Ovary (tissue), 9 donors: Measurements from ENCODE around the gene NOC3L. TPM values are rescaled to one million over a fixed set of nuclear protein-coding genes. Genes with fewer than 3 reads are reported as not detected.

Experiments
- DNase-seq, 5 donors: peaks; one replicate each; pipeline ENCODE4 v3.0.0-alpha.2; 2019 to 2020
- H3K27ac ChIP-seq, 2 donors: fragments of 200-600 bp; one replicate each; pipeline versions ENCODE4 v1.5.1 to v1.8.0; 2019 to 2022
- H3K27me3 ChIP-seq: fragments of 200-600 bp; one replicate; pipeline ENCODE4 v1.8.0; 2022
- H3K36me3 ChIP-seq: fragments of 200-600 bp; sonication (generic); one replicate; pipeline ENCODE4 v1.5.1; 2019
- H3K4me1 ChIP-seq: one replicate; pipeline ENCODE4 v1.8.1; 2013; ENCODE audit warnings: mild to moderate bottlenecking, moderate library complexity; ENCODE audit not compliant: insufficient read depth
- H3K4me3 ChIP-seq: fragments of 200-600 bp; sonication (generic); one replicate; pipeline ENCODE4 v1.5.1; 2017
- H3K9me3 ChIP-seq, 2 donors: fragments of 200-600 bp in 1 of 2; sonication (generic) in 1 of 2; one replicate each; pipeline versions ENCODE4 v1.5.1 to v1.8.1; 2013 to 2019; ENCODE audit warnings: mild to moderate bottlenecking in 1 of 2, moderate library complexity in 1 of 2
- EP300 ChIP-seq: sonication (generic); formaldehyde crosslinking; IDR thresholded peaks from one replicate; pipeline ENCODE4 v1.6.1; 2017; ENCODE audit warnings: antibody characterized with exemption
- POLR2A ChIP-seq: fragments of 450-650 bp; IDR thresholded peaks from one replicate; pipeline ENCODE4 v1.6.1; 2017; ENCODE audit warnings: antibody characterized with exemption, mild to moderate bottlenecking, moderate library complexity
- WGBS, 3 donors: extraction: QIAGEN DNeasy Blood & Tissue Kit in 1 of 3; methylation state at CpG; one replicate each; pipeline versions ENCODE4 v1.1.5 to v1.1.7; 2013 to 2017; 5-methylcytosine and 5-hydroxymethylcytosine counted together
- intact Hi-C, 4 donors: fragments of 100-400 bp; cut with DNase I; formaldehyde crosslinking; loops; one replicate each; pipeline versions ENCODE4 v1.11.0 to v1.15.1; 2022 to 2023
- polyA plus RNA-seq, 2 donors: library from polyadenylated mRNA; stranded (reverse); fragments of 200-250 nt in 1 of 2; fragments of 350-450 nt in 1 of 2; fragmentation: Illumina TruSeq in 1 of 2; extraction: RNeasy Lipid Tissue Mini Kit (QIAGEN cat#74804) in 1 of 2; gene quantifications; one replicate each; pipeline ENCODE4 v1.2.3, GENCODE V29; 2013 to 2014
- total RNA-seq, 7 donors: library from RNA; depleted of rRNA in 2 of 7; stranded (reverse); fragments of >200 nt in 2 of 7; fragmentation: NEBNext Ultra II Directional in 3 of 7; extraction: Animal tissue kit (Norgen Biotek cat#: 25700) in 3 of 7; gene quantifications; one replicate each; pipeline versions ENCODE4 v1.1.0 to v1.2.4, GENCODE V29; 2016 to 2023
- TF ChIP-seq, protein P1 (sequence below), 3 donors: fragments of 450-650 bp in 2 of 3; fragments of 200-600 bp in 1 of 3; IDR thresholded peaks; one replicate each; pipeline versions ENCODE4 v1.5.1 to v1.8.0; 2016 to 2022; ENCODE audit warnings: antibody characterized with exemption in 3 of 3, mild to moderate bottlenecking in 1 of 3
- donor health status: DM: no; HTN: no; CAD: no; lungs with moderate emphysema.
- donor health status: DM: no; HTN: no; CAD: no.
- donor health status: Bipolar disorder and iron deficiency.
- donor health status: DM: yes; HTN: yes; CAD: no.
- donor health status: DM: no; HTN: no; CAD: no.
- donor health status: DM: yes; HTN: yes; CAD: no.

The NOC3L gene
- total and polyA plus RNA-seq, 9 donors: 4.3 to 29.2 (median 17.1) TPM

DNA sequence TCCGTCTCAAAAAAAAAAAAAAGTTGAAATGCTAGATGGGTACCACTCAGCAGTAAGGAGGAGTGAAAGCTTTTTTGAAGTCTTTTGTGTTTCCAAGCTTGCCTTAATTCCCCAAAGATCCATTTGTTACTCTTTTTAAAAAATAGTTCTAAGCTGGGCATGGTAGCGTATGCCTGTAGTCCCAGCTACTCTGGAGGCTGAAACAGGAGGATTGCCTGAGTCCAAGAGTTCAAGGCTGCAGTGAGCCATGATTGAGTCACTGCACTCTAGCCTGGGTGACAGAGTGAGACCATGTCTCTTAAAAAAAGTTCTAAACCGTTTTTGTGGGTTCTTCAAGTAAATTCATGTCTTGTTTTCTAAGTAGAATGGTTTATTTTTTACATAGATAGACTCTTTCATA, 44.9 kb upstream of the NOC3L start:
- no peak overlapping the region for H3K27ac ChIP-seq
- intact Hi-C loops: no loop called here
- no peaks in the 10 kb centered on the region for H3K27me3 ChIP-seq
- 70 to 81% (median 75%) methylated on average over 3 of the region's 3 CpGs for WGBS, 3 donors
- no peak overlapping the region for H3K4me3 ChIP-seq
- H3K4me1 ChIP-seq: peaks cover 3% of the 10 kb centered on the region
- no peaks in the 10 kb centered on the region for H3K36me3 ChIP-seq
- no peaks in the 10 kb centered on the region for H3K9me3 ChIP-seq
- no peak for TF ChIP-seq EP300
- TF ChIP-seq, protein P1, sequence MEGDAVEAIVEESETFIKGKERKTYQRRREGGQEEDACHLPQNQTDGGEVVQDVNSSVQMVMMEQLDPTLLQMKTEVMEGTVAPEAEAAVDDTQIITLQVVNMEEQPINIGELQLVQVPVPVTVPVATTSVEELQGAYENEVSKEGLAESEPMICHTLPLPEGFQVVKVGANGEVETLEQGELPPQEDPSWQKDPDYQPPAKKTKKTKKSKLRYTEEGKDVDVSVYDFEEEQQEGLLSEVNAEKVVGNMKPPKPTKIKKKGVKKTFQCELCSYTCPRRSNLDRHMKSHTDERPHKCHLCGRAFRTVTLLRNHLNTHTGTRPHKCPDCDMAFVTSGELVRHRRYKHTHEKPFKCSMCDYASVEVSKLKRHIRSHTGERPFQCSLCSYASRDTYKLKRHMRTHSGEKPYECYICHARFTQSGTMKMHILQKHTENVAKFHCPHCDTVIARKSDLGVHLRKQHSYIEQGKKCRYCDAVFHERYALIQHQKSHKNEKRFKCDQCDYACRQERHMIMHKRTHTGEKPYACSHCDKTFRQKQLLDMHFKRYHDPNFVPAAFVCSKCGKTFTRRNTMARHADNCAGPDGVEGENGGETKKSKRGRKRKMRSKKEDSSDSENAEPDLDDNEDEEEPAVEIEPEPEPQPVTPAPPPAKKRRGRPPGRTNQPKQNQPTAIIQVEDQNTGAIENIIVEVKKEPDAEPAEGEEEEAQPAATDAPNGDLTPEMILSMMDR (IDR thresholded peaks at IDR 0.05): no peak
- TF ChIP-seq POLR2A: no peak
- DNase-seq: no peak

DNA sequence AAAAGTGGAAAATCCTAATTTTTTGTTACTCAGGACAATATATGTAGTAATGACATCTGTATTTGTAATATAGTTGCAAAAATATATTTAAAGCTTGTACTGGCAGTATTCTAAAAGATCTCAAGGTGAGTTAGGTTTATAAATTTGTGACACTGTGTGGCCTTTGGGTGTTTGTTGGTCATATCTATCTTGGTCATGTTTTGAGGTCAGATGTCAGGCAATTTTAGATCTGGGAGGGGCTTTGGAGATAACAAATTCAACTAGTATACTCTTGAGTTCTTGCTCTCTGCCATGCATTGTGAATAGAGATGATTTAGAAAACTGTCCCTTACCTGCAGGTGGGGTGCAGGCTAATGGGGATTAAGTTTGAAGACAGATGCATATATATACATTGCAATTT, 42.7 kb upstream of the NOC3L start:
- no peaks in the 10 kb centered on the region for H3K27me3 ChIP-seq
- DNase-seq: no peak
- TF ChIP-seq, protein P1 (IDR thresholded peaks at IDR 0.05): no peak
- TF ChIP-seq EP300: no peak
- no peaks in the 10 kb centered on the region for H3K9me3 ChIP-seq
- intact Hi-C loops: no loop called here
- no peaks in the 10 kb centered on the region for H3K36me3 ChIP-seq
- peaks cover 5% of the 10 kb centered on the region for H3K4me1 ChIP-seq
- H3K27ac ChIP-seq: no peak overlapping the region
- H3K4me3 ChIP-seq: no peak overlapping the region

DNA sequence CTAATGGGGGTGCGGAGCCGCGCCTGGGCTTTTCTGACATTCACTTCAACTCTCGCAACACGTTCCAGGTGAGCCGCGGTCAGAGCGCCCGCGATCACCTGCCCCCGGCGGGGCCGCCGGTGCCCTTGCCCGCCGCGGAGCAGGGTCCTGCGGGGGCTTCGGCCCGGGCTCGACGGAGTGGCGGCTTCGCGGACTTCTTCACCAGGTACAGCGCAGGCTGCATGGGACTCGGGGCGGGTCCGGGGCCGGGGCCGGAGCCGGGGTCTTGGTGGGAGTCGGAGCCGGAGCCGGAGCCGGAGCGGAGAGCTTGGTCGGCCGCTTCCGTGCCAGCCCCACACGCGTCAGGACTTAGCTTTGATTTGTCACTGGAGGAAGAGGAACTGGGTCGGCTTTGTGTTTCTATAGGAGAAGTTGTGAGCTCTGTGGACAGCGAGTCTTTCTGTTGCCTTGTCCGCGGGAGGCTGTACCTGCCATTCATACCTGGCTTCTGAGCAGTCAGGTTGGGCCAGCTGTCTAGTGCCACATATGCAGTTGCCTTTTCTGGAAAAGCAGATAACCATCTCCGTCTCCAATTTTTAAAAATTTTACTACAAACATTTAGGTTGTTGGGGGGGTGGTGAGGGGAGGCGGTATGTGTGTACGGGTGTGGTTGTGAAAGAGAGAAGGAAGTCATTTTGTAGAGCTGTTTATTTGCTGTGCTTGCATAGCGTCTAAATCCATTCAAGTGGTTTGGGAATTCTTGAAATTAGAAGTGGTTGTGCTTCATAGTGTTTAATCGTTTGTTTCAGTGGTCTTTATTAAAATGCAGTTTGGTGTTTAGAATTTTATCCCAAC, 40.9 kb upstream of the NOC3L start:
- H3K36me3 ChIP-seq: no peaks in the 10 kb centered on the region
- no peak for TF ChIP-seq POLR2A
- TF ChIP-seq, protein P1 (IDR thresholded peaks at IDR 0.05): no peak
- no peak for TF ChIP-seq EP300
- no peaks in the 10 kb centered on the region for H3K27me3 ChIP-seq
- H3K27ac ChIP-seq: peak overlapping the region; percentile 42 to 90
- WGBS, 3 donors: 0 to 2% (median 1%) methylated on average over 30 to 51 of the region's 51 CpGs
- peaks cover 5% of the 10 kb centered on the region for H3K4me1 ChIP-seq
- H3K9me3 ChIP-seq: no peaks in the 10 kb centered on the region
- peak overlapping the region; percentile 71 for H3K4me3 ChIP-seq
- intact Hi-C loops: no loop called here
- peak; percentile 20 to 52 (median 33) for DNase-seq

DNA sequence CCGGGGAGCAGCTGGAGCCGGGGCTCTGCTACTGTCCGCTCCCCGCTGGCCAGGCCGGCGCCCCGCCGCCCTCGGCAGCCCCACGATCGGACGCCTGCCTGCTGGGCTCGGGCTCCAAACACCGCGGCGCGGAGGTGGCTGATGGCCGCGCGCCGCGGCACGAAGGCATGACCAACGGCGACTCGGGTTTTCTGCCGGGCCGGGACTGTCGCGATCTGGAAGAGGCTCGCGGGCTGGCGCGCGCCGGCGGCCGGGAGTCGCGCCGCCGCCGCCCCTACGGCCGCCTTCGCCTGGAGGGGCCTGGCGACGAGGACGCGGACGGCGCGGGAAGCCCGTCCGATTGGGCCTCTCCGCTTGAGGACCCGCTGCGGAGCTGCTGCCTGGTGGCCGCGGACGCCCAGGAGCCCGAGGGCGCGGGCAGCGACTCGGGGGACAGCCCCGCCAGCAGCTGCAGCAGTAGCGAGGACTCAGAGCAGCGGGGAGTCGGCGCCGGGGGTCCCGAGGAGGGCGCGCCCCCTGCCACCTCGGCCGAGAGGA, 40.2 kb upstream of the NOC3L start:
- Histone ChIP-seq H3K9me3 (no peaks in the 10 kb centered on the region), H3K4me1 (peaks cover 5% of the 10 kb centered on the region), H3K27ac (peak overlapping the region; percentile 42 to 90), H3K36me3 (no peaks in the 10 kb centered on the region), H3K27me3 (no peaks in the 10 kb centered on the region), H3K4me3 (peak overlapping the region; percentile 71)
- DNase-seq: peak in 4 of 5 donors; percentile 19 to 50 (median 34)
- intact Hi-C loops: no loop called here
- TF ChIP-seq, protein P1 (IDR thresholded peaks at IDR 0.05): no peak
- TF ChIP-seq EP300: no peak
- TF ChIP-seq POLR2A: no peak
- WGBS, 3 donors: 0 to 1% (median 1%) methylated on average over 32 to 77 of the region's 77 CpGs
